ENCODE data around the gene BRD3. TPM values are rescaled to one million over a fixed set of nuclear protein-coding genes. Genes with fewer than 3 reads are reported as not detected.

The BRD3 gene
- total RNA-seq, 2 experiments from 2014 or later: 32.7 to 37.7 TPM

DNA sequence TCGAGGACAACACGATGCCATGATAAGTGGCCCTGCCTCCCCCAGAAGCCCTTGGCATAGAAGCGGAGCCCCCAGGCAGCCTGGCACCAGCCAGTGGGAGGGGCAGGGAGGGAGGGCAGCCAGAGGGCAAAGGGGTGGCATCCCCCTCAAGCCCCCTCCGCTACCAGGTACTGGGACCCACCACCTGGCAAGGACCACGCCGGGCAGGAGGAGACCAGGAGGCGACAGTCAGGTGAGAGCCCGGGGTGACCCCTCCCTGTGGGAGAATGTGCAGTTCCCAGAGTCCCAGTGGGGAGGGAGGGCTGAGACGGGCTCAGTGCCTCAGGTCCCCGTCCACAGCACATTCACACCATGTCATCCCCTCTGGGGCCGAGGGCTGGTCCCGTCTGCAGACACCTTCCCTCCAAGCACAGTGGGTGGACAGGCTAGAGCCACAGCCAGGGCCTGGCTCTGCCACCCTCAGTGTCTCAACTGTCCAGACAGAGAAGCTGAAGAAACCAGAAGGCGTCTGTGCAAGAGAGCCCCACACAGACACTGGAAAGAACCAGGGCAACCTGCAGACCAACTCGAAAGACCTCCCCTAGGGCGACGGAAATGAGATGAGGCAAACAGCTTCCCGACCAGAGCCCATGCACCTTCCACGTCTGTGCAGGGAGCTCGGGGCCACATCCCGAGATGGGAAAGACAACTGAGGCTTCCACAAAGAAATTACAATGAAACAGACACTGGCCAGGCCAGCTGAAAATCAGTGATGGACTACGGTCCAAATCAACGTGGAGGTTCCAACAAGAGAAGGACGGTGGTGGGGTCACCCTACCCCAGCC, 11.1 kb downstream of the BRD3 start:
- Mint-ChIP-seq H3K4me1 (ENCODE audit: low read depth) (peaks cover 37% of the 10 kb centered on the region), H3K27ac (no peak overlapping the region), H3K9me3 (no peaks in the 10 kb centered on the region), H3K36me3 (ENCODE audit: low read depth) (no peaks in the 10 kb centered on the region), H3K4me3 (no peak overlapping the region), H3K27me3 (no peaks in the 10 kb centered on the region)
- DNase-seq (no peak), ATAC-seq (no peak)
- TF ChIP-seq, protein P1, sequence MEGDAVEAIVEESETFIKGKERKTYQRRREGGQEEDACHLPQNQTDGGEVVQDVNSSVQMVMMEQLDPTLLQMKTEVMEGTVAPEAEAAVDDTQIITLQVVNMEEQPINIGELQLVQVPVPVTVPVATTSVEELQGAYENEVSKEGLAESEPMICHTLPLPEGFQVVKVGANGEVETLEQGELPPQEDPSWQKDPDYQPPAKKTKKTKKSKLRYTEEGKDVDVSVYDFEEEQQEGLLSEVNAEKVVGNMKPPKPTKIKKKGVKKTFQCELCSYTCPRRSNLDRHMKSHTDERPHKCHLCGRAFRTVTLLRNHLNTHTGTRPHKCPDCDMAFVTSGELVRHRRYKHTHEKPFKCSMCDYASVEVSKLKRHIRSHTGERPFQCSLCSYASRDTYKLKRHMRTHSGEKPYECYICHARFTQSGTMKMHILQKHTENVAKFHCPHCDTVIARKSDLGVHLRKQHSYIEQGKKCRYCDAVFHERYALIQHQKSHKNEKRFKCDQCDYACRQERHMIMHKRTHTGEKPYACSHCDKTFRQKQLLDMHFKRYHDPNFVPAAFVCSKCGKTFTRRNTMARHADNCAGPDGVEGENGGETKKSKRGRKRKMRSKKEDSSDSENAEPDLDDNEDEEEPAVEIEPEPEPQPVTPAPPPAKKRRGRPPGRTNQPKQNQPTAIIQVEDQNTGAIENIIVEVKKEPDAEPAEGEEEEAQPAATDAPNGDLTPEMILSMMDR (IDR thresholded peaks at IDR 0.05): no peak
- CTCF ChIA-PET: interaction anchor here (0.9 kb wide), 1 partner anchor 31 kb away, joined by 3 read pairs; the partner anchor contains the start of gene BRD3OS
- POLR2A ChIA-PET: no interaction called here
- intact Hi-C loops (cut with micrococcal nuclease): no loop called here

DNA sequence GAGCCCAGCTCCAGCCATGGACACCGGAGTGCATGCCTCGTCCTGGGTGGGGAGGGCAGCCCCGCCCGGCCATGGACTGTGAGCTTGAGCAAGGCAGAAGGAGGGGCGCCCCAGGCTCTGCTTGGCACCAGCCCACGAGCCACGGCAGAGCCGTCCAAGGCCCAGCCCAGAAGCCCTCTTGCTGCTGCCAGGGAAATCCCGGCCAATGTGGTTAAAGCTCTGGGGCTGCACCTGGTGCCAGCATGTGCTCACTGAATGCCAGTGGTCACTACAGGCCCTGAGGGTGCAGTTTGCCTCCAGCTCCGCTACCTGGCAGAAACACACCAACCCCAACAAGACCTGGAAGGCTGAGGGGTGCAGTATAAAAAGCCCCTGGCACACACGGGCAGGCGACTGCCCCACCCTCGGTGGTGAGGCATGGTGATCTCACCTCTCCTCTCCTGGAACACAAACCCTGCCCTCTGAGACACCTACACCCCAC, 11.8 kb downstream of the BRD3 start:
- POLR2A ChIA-PET: interaction anchor here (0.7 to 1.1 kb wide), 2 partner anchors 10 to 13 kb away, joined by 3 to 5 read pairs; no protein-coding TSS in a partner anchor

DNA sequence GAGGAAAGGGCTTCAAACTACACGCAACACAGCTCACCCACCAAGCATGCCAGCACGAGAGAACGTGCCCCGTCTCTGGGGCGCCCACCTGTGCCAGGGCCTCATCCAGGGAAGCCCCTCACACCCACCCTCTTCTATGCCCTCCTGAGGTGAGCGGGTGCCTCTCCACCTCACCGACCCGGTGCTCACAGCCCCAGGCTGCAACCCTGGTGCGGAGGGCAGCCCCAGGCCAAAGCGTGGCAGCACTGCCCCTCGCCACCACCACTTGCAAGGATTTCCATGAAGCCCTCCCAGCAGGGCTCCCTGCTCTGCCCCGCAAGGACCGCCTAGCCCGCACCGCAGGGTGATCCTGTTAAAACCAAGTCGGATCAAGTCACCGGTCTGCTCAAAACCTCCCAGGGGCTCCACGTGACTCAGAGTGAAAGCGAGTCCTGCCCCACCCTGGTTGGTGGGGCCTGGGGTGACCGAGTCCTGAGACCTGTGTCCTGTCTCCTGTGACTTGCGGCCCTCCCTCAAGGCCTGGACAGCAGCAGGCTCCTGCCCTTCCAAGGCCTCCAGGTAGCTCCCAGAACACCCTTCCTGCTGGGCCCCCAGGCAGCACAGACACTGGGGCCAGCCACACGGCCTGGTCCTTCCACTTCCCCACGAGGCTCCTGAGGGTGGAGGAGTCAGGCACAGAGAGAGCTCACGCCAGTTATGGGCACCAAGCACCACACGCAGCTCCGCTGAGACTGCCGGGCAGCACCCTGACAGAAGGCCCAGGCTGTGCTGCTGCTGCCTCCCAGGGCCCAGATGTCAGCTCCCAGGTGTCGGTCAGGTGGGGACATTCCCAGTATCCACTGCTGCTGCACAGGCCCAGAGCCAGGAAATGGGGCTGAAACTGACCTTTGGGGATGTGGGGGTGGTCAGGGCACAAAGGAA, 12.7 kb downstream of the BRD3 start:
- Mint-ChIP-seq H3K27ac (no peak overlapping the region), H3K4me1 (ENCODE audit: low read depth) (peaks cover 26% of the 10 kb centered on the region), H3K27me3 (no peaks in the 10 kb centered on the region), H3K4me3 (no peak overlapping the region), H3K9me3 (no peaks in the 10 kb centered on the region), H3K36me3 (ENCODE audit: low read depth) (peaks cover 6% of the 10 kb centered on the region)
- intact Hi-C loops (cut with micrococcal nuclease): no loop called here
- POLR2A ChIA-PET: interaction anchor here (0.7 to 1.1 kb wide), 2 partner anchors 11 to 13 kb away, joined by 3 to 5 read pairs; no protein-coding TSS in a partner anchor
- CTCF ChIA-PET: interaction anchor here (0.9 kb wide), 1 partner anchor 29 kb away, joined by 3 read pairs; the partner anchor contains the start of gene BRD3OS
- no peak for DNase-seq
- ATAC-seq: no peak
- TF ChIP-seq, protein P1 (IDR thresholded peaks at IDR 0.05): no peak

More for the DNA sequence above, 11.8 kb downstream of the BRD3 start:
- ATAC-seq: no peak
- CTCF ChIA-PET: interaction anchor here (0.9 kb wide), 1 partner anchor 30 kb away, joined by 3 read pairs; the partner anchor contains the start of gene BRD3OS
- H3K4me1 Mint-ChIP-seq (ENCODE audit: low read depth): peaks cover 35% of the 10 kb centered on the region
- TF ChIP-seq, protein P1 (IDR thresholded peaks at IDR 0.05): no peak
- H3K27ac Mint-ChIP-seq: no peak overlapping the region
- H3K9me3 Mint-ChIP-seq: no peaks in the 10 kb centered on the region
- DNase-seq: no peak
- no peak overlapping the region for H3K4me3 Mint-ChIP-seq
- no peaks in the 10 kb centered on the region for H3K27me3 Mint-ChIP-seq
- peaks cover 5% of the 10 kb centered on the region for H3K36me3 Mint-ChIP-seq (ENCODE audit: low read depth)
- intact Hi-C loops (cut with micrococcal nuclease): no loop called here

DNA sequence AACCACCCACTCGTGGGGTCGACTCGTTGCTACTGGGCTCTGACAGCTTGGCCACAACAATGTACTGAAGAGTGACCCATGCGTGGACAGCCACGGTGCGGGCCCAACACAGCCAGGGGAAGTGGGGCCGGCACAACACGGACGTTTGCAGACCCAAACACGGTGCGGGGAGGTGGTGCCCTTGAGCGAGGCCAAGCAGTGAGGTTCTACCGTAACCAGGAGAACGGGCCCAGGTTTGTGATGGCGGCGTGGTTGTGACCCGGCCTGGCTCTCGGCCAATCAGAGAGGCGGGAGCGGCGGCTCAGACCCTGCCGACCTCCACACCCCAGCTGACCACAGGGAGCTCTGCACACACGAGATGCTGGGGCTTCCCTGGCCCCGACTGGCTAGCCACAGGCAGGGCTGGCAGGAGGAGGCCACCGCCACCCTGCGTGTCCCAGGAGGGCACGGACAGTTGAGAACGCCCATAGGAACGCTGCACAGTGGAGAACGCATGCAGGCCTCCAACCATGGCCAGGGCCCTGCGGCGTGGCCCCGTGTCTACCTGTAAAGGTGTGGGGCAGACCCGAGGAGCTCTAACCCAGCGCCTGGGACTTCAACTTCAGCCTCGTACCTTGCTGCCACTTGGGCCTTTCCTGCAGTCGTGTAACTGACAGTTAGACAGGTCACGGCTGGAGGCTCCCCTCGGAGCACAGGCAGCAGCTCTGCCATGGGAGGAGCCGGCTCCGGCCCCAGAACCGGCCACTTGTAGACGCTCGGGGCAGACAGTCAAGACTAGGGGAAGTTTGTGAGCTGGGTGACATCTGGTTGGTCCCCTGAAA, 13.7 kb downstream of the BRD3 start:
- no peak for ATAC-seq
- no peak overlapping the region for H3K4me3 Mint-ChIP-seq
- no peak for DNase-seq
- CTCF ChIA-PET: no interaction called here
- no peaks in the 10 kb centered on the region for H3K27me3 Mint-ChIP-seq
- intact Hi-C loops (cut with micrococcal nuclease): no loop called here
- no peak overlapping the region for H3K27ac Mint-ChIP-seq
- H3K9me3 Mint-ChIP-seq: no peaks in the 10 kb centered on the region
- TF ChIP-seq, protein P1 (IDR thresholded peaks at IDR 0.05): no peak
- H3K4me1 Mint-ChIP-seq (ENCODE audit: low read depth): peaks cover 22% of the 10 kb centered on the region
- POLR2A ChIA-PET: no interaction called here
- peaks cover 6% of the 10 kb centered on the region for H3K36me3 Mint-ChIP-seq (ENCODE audit: low read depth)

Data from activated CD8-positive, alpha-beta T cell treated with anti-CD3 and anti-CD28 coated beads for 36 hours (primary cell).